Neural cell (in vitro differentiated cells): Measurements from ENCODE around the gene EXPH5. TPM values are rescaled to one million over a fixed set of nuclear protein-coding genes. Genes with fewer than 3 reads are reported as not detected.

Experiments used
- H2AFZ ChIP-seq: fragments of 200-600, 300-800 bp; sonication (generic), shearing (Covaris generic); 2 replicates; pipeline ENCODE4 v1.6.0; 2014; ENCODE audit warnings: low read depth, mild to moderate bottlenecking, antibody characterized with exemption, low read length, moderate library complexity
- H3F3A ChIP-seq: fragments of 200-600 bp; shearing (Covaris generic); 2 replicates; pipeline ENCODE4 v1.6.1; 2016; ENCODE audit warnings: mild to moderate bottlenecking, moderate library complexity, mixed read lengths, antibody characterized with exemption, low read length; ENCODE audit not compliant: insufficient read depth, poor library complexity, severe bottlenecking
- H3K27ac ChIP-seq: fragments of 200-600, 300-800 bp; sonication (generic), shearing (Covaris generic); 2 replicates; pipeline ENCODE4 v1.5.1; 2014; ENCODE audit warnings: mild to moderate bottlenecking, low read length, moderate library complexity
- H3K27me3 ChIP-seq: fragments of 300-800, 200-600 bp; sonication (generic), shearing (Covaris generic); 2 replicates; pipeline ENCODE4 v1.6.0; 2014; ENCODE audit warnings: mild to moderate bottlenecking, low read depth, low read length, moderate library complexity; ENCODE audit not compliant: insufficient read depth
- H3K36me3 ChIP-seq: fragments of 300-800, 200-600 bp; sonication (generic), shearing (Covaris generic); 2 replicates; pipeline ENCODE4 v1.5.1; 2014; ENCODE audit warnings: mild to moderate bottlenecking, antibody characterized with exemption, low read length, moderate library complexity; ENCODE audit not compliant: insufficient read depth
- H3K4me2 ChIP-seq: fragments of 300-800, 200-600 bp; sonication (generic), shearing (Covaris generic); 2 replicates; pipeline ENCODE4 v1.6.0; 2014; ENCODE audit warnings: mild to moderate bottlenecking, low read length
- H3K4me3 ChIP-seq: fragments of 300-800, 200-600 bp; sonication (generic), shearing (Covaris generic); 2 replicates; pipeline ENCODE4 v1.5.1; 2014; ENCODE audit warnings: mild to moderate bottlenecking, low read length, moderate library complexity
- H3K79me2 ChIP-seq: fragments of 200-600 bp; shearing (Covaris generic); replicated peaks from 2 replicates; pipeline ENCODE4 v1.6.0; 2014; ENCODE audit warnings: mild to moderate bottlenecking, low read length, moderate library complexity; ENCODE audit not compliant: insufficient read depth
- H3K9ac ChIP-seq: fragments of 300-800, 200-600 bp; sonication (generic), shearing (Covaris generic); 2 replicates; pipeline ENCODE4 v1.6.1; 2016; ENCODE audit warnings: mild to moderate bottlenecking, low read length, mixed read lengths
- H3K9me2 ChIP-seq: fragments of 200-600 bp; shearing (Covaris generic); 2 replicates; pipeline ENCODE4 v1.6.1; 2016; ENCODE audit warnings: mild to moderate bottlenecking, low read length, mixed read lengths; ENCODE audit not compliant: insufficient read depth
- H3K9me3 ChIP-seq: fragments of 200-600, 300-800 bp; sonication (generic), shearing (Covaris generic); 2 replicates; pipeline ENCODE4 v1.6.1; 2016; ENCODE audit warnings: mild to moderate bottlenecking, mixed run types, low read length, moderate library complexity, mixed read lengths
- H4K20me1 ChIP-seq: fragments of 200-600 bp; shearing (Covaris generic); 2 replicates; pipeline ENCODE4 v1.6.1; 2016; ENCODE audit warnings: mild to moderate bottlenecking, mixed run types; ENCODE audit not compliant: insufficient read depth
- EP300 ChIP-seq: fragments of 450-650 bp; conservative IDR thresholded peaks from 2 replicates; pipeline ENCODE4 v1.6.1; 2014; ENCODE audit warnings: antibody characterized with exemption, mild to moderate bottlenecking, moderate library complexity; ENCODE audit not compliant: poor library complexity, severe bottlenecking
- EZH2 ChIP-seq: fragments of 200-600, 300-800 bp; shearing (Covaris generic), sonication (generic); IDR thresholded peaks from 2 replicates; pipeline ENCODE4 v1.6.1; 2014; ENCODE audit warnings: antibody characterized with exemption, low read length, borderline replicate concordance, mild to moderate bottlenecking; ENCODE audit not compliant: insufficient read depth, poor library complexity, severe bottlenecking
- MXI1 ChIP-seq: fragments of 450-650 bp; conservative IDR thresholded peaks from 2 replicates; pipeline ENCODE4 v1.6.1; 2014; ENCODE audit warnings: antibody characterized with exemption, mild to moderate bottlenecking; ENCODE audit not compliant: poor library complexity, severe bottlenecking
- POLR2AphosphoS5 ChIP-seq: IDR thresholded peaks from 2 replicates; pipeline ENCODE4 v1.6.1; 2012
- RAD21 ChIP-seq: fragments of 450-650 bp; conservative IDR thresholded peaks from 2 replicates; pipeline ENCODE4 v1.6.1; 2014; ENCODE audit warnings: antibody characterized with exemption, mild to moderate bottlenecking, moderate library complexity
- SMC3 ChIP-seq: fragments of 450-650 bp; conservative IDR thresholded peaks from 2 replicates; pipeline ENCODE4 v1.6.1; 2014; ENCODE audit warnings: antibody characterized with exemption, mild to moderate bottlenecking, moderate library complexity; ENCODE audit not compliant: poor library complexity
- TAF1 ChIP-seq: IDR thresholded peaks from 2 replicates; pipeline ENCODE4 v1.6.1; 2012; ENCODE audit warnings: low read depth
- polyA plus RNA-seq: library from polyadenylated mRNA; depleted of rRNA; stranded (reverse); fragments of >200 nt; gene quantifications from 2 replicates; pipeline ENCODE4 v1.2.3, GENCODE V29; 2014
- TF ChIP-seq, protein P1 (sequence below): IDR thresholded peaks from 2 replicates; pipeline ENCODE4 v1.6.1; 2012; ENCODE audit warnings: borderline replicate concordance
- TF ChIP-seq, protein P2 (sequence below): fragments of 450-650 bp; IDR thresholded peaks from 2 replicates; pipeline ENCODE4 v1.5.1; 2014; ENCODE audit warnings: antibody characterized with exemption, mild to moderate bottlenecking, moderate library complexity; ENCODE audit not compliant: poor library complexity, severe bottlenecking

EXPH5 gene
- polyA plus RNA-seq, 1 donor from 2014 or later, result not detected

DNA sequence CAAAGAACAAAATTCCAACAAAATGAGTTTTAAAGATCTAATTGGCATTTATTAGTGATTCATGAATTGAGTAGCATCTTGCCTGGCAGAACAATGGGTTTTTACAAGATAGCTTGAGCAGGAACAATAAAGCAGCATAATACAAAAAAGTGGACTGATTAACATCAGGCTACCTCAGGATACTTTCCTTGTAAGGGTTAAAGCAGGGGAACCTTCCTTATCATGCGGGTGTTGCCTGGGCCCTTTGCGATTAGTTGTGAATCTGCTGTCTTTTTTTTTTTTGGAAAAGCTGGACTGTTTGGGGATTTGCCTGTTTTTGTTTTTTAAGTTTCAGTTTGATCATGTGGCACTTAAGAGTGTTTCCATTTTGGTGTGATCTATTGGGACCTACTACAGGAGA lies 37.5 kb downstream of the EXPH5 start:
- H3K4me2 ChIP-seq, result no peak overlapping the region
- H4K20me1 ChIP-seq, result no peaks in the 10 kb centered on the region
- H3K9ac ChIP-seq, result no peak overlapping the region
- no peaks in the 10 kb centered on the region for H3K27me3 ChIP-seq
- no peak overlapping the region for H3K4me3 ChIP-seq
- no peak for TF ChIP-seq RAD21
- no peak for TF ChIP-seq EP300
- TF ChIP-seq EZH2, result no peak
- TF ChIP-seq MXI1, result no peak
- TF ChIP-seq, protein P1, sequence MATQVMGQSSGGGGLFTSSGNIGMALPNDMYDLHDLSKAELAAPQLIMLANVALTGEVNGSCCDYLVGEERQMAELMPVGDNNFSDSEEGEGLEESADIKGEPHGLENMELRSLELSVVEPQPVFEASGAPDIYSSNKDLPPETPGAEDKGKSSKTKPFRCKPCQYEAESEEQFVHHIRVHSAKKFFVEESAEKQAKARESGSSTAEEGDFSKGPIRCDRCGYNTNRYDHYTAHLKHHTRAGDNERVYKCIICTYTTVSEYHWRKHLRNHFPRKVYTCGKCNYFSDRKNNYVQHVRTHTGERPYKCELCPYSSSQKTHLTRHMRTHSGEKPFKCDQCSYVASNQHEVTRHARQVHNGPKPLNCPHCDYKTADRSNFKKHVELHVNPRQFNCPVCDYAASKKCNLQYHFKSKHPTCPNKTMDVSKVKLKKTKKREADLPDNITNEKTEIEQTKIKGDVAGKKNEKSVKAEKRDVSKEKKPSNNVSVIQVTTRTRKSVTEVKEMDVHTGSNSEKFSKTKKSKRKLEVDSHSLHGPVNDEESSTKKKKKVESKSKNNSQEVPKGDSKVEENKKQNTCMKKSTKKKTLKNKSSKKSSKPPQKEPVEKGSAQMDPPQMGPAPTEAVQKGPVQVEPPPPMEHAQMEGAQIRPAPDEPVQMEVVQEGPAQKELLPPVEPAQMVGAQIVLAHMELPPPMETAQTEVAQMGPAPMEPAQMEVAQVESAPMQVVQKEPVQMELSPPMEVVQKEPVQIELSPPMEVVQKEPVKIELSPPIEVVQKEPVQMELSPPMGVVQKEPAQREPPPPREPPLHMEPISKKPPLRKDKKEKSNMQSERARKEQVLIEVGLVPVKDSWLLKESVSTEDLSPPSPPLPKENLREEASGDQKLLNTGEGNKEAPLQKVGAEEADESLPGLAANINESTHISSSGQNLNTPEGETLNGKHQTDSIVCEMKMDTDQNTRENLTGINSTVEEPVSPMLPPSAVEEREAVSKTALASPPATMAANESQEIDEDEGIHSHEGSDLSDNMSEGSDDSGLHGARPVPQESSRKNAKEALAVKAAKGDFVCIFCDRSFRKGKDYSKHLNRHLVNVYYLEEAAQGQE, result no peak
- no peak for TF ChIP-seq TAF1
- no peak for TF ChIP-seq POLR2AphosphoS5
- TF ChIP-seq, protein P2, sequence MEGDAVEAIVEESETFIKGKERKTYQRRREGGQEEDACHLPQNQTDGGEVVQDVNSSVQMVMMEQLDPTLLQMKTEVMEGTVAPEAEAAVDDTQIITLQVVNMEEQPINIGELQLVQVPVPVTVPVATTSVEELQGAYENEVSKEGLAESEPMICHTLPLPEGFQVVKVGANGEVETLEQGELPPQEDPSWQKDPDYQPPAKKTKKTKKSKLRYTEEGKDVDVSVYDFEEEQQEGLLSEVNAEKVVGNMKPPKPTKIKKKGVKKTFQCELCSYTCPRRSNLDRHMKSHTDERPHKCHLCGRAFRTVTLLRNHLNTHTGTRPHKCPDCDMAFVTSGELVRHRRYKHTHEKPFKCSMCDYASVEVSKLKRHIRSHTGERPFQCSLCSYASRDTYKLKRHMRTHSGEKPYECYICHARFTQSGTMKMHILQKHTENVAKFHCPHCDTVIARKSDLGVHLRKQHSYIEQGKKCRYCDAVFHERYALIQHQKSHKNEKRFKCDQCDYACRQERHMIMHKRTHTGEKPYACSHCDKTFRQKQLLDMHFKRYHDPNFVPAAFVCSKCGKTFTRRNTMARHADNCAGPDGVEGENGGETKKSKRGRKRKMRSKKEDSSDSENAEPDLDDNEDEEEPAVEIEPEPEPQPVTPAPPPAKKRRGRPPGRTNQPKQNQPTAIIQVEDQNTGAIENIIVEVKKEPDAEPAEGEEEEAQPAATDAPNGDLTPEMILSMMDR, result no peak
- TF ChIP-seq SMC3, result no peak
- H3F3A ChIP-seq, result no peaks in the 10 kb centered on the region
- H3K9me3 ChIP-seq, result no peaks in the 10 kb centered on the region
- no peaks in the 10 kb centered on the region for H3K36me3 ChIP-seq
- H2AFZ ChIP-seq, result no peak overlapping the region
- H3K27ac ChIP-seq, result no peak overlapping the region
- H3K79me2 ChIP-seq, result no peaks in the 10 kb centered on the region
- no peaks in the 10 kb centered on the region for H3K9me2 ChIP-seq

DNA sequence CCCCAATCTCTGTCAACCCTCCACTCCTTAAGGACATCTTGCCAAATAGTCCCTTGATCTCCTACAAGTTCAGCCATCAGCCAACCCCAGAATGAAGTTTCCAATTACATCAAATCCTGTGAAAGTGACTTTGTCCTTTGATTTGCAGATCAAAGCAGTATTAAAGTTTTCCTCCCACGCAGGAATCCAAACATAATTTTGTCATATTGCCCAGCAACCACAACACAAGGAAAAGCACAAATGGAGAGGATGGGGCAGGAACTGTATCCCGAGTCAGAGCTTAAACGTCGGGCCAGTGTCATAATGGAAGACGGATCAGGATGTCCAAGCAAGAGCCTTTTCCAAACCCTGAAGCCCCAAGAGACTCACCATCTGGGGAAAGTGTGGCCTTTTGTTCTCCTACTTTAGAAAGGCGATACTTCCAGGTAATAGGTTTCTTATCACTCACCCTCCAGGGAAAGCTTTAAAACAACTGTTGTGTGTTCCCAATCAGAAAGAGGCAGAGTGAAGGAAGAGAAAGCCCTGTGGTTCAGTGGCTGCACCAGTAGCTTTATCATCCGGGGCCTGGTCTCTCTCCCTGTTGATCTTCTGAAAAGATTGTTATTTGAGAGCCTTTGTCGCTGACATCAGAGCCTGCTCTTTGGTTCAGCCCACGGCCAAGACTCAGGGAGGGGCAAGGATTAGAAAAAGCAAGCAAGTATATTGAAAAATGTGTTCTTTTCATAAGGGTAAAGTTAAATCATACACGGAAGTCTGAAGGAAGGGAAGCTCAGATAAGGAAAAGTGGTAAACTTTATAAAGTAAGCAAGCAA lies 41.7 kb downstream of the EXPH5 start:
- TF ChIP-seq EZH2 (no peak), EP300 (no peak), SMC3 (no peak), POLR2AphosphoS5 (no peak), RAD21 (no peak), MXI1 (no peak)
- TF ChIP-seq, protein P1, result no peak
- TF ChIP-seq, protein P2, result no peak
- Histone ChIP-seq H3K36me3 (no peaks in the 10 kb centered on the region), H4K20me1 (no peaks in the 10 kb centered on the region), H3K79me2 (no peaks in the 10 kb centered on the region), H3F3A (no peaks in the 10 kb centered on the region), H3K9ac (no peak overlapping the region), H3K27ac (no peak overlapping the region), H3K4me3 (no peak overlapping the region), H3K4me2 (no peak overlapping the region), H3K9me3 (no peaks in the 10 kb centered on the region), H3K9me2 (no peaks in the 10 kb centered on the region), H3K27me3 (no peaks in the 10 kb centered on the region), H2AFZ (no peak overlapping the region)
